Limb (tissue), 2 donors: ENCODE results near the gene MYOM1.
"Not testable (repeated sequence)": the region's sequence is repeated elsewhere in the genome, so short reads cannot be mapped to it uniquely, and the experiment has no call there.

Experiments
- DNase-seq, 2 donors: peaks; one replicate each; pipeline ENCODE4 v3.0.0-alpha.2; 2016; ENCODE audit errors: extremely low spot score in 2 of 2

MYOM1 gene

DNA sequence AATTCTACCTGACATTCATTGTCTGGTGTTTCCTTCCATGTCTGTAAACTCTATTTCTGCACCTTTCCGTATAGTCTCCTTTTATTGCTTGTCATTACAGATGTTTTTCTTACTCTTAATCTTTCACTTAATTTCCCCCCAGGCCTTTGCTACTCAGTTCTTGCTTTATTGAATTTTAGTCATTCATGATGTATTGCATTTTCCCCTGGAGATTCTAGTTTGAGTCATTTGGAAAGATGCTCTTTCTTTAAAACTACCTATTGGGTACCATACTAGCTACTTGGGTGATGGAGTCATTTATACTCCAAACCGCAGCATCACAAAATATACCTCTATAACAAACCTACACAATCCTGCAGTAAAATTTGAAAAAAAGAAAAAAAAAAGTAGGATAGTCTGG is 179.6 kb downstream of the MYOM1 start:
- no peak for DNase-seq

GRCh38 chr18:3037423-3037915 is 182.3 kb downstream of the MYOM1 start:
- DNase-seq = no peak

DNA sequence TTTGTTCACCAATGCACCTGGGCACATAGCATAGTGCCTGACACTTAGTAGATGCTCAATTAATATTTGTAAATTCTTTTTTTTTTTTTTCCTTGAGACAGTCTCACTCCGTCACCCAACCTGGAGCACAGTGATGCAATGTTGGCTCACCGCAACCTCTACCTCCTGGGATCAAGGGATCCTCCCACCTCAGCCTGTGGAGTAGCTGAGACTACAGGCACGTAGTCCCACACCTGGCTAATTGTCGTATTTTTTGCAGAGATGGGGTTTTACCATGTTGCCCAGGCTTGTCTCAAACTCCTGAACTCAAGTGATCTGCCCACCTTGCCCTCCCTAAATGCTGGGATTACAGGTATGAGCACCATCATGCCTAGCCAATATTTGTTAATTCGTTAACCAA is 183.7 kb downstream of the MYOM1 start:
- DNase-seq = no peak

- no peak for DNase-seq
These were observed 184.1 kb downstream of the MYOM1 start for GRCh38 chr18:3035635-3036034.

DNA sequence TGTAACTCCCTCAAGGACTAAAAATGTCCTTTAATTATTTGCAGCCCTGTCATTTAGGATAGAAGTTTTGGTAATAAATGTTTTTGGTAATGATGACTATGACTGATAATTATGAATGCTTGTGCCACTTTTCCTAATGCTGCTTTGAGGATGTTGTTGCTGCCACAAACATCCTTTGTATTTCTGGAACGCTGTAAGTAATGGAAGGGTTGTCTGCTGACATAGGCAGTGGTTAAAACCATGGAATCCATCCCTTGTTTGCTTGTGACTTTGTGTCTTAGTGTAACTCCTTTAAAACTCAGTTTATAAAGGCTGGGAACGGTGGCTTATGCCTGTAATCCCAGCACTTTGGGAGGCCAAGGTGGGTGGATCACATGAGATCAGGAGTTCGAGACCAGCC is 187.0 kb downstream of the MYOM1 start:
- DNase-seq = no peak

DNA sequence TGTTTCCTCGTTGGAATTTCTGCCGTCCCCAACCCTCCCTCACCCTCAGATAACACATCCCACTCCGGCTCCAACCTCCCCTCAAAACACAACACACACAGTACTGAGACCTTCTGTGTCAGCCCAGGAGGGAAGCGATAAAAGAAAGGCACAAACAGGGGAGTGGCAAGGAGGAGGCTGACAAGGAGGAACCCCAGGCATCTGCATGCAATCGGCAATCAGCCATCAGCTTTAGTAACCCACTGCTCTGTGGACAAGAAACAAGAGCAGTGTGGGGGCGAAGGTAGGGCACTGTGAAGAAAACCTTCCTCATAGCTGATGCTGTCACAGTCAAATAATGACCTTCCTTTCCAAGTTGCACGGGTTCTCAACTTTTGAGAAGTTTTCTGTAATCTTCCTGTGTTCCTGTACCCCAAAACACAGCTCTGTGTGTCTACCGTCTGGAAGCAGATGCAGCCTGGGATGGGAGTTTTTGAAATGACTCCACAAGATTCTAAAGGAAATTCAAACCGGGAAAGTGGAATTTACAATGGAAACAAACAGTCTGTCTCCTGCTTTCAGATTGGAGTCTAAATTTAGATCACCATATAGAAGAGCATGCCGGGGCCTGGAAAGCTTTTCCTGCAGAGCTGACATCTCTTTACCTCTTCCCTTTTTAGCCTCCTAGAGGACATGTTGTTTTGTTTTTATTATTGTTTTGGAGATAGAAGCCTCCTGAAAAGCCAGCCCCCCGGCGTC is 190.4 kb downstream of the MYOM1 start:
- peak in 1 of 2 donors; percentile 74 for DNase-seq

- not testable (repeated sequence) for DNase-seq
These were observed 191.7 kb downstream of the MYOM1 start for GRCh38 chr18:3028115-3028514.

DNA sequence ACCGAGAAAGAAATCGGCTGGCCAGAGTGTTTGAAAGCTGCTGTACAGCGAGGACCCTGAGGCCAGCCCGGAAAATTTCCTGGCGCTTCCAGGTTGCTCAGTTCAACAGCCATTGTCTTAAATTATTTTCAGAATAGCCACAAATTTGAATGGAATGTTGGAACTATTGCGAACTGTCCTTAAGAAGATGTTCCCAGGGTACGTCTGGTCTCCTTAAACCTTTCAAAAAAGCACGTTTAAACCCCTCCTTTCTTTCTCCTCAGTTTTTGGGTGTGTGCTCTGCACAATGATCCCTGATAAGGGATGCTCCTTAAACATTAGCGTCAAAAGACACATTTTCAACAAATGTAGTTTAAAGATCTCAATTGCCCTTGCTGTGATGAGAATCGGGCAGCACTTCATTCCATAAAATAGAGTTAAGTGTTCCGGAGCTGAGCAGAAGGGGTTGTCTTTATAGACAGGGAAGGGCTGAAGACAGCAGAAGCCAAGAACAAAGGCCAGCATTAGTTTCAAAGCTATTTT is 192.3 kb downstream of the MYOM1 start:
- DNase-seq = no peak

- DNase-seq = no peak
These were observed 194.2 kb downstream of the MYOM1 start for GRCh38 chr18:3025544-3025943.

GRCh38 chr18:3023603-3024002 is 196.2 kb downstream of the MYOM1 start:
- DNase-seq = not testable (repeated sequence)
